ENCODE data around the gene POLH. TPM values are rescaled to one million over a fixed set of nuclear protein-coding genes. Genes with fewer than 3 reads are reported as not detected.

The POLH gene
- total and polyA plus RNA-seq, 2 experiments from 2014 or later = 5.8 to 7.9 TPM

DNA sequence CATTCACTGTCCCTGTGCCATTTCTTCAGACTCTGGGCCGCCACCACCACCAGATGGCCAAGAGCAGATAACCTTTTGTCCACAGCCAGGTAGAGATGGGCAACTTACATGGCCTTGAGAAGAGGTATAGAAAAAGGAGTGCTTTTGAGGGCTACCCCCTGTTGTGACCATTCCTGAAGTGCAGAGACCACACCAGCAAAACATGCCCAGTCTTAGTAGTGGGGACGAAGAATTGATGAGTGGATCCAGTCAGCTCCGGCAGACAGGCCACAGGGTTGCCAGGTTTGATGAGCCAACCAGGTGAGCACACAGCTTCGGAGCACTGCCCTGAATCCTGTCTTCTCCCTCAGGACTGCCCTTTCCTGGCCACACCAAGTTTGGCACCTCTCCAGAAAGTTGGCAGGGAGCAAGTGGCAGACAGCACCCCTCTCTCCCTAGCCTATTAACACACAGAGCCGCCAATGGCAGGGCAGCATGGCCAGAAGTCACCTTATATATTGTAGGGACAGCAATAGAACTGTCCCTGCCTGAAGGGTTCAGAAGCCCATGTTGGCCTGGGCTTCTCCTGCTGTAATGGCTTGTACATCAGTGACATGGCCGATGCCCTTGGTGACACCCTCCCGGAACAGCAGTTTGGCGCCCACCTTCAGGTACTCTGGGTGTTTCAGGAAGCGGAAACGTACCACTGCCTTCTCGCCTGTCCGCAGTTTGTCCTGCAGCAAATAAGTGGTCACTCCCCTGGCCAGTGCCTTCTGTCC lies 45.3 kb downstream of the POLH start (continued):
- TF ChIP-seq, protein P1, sequence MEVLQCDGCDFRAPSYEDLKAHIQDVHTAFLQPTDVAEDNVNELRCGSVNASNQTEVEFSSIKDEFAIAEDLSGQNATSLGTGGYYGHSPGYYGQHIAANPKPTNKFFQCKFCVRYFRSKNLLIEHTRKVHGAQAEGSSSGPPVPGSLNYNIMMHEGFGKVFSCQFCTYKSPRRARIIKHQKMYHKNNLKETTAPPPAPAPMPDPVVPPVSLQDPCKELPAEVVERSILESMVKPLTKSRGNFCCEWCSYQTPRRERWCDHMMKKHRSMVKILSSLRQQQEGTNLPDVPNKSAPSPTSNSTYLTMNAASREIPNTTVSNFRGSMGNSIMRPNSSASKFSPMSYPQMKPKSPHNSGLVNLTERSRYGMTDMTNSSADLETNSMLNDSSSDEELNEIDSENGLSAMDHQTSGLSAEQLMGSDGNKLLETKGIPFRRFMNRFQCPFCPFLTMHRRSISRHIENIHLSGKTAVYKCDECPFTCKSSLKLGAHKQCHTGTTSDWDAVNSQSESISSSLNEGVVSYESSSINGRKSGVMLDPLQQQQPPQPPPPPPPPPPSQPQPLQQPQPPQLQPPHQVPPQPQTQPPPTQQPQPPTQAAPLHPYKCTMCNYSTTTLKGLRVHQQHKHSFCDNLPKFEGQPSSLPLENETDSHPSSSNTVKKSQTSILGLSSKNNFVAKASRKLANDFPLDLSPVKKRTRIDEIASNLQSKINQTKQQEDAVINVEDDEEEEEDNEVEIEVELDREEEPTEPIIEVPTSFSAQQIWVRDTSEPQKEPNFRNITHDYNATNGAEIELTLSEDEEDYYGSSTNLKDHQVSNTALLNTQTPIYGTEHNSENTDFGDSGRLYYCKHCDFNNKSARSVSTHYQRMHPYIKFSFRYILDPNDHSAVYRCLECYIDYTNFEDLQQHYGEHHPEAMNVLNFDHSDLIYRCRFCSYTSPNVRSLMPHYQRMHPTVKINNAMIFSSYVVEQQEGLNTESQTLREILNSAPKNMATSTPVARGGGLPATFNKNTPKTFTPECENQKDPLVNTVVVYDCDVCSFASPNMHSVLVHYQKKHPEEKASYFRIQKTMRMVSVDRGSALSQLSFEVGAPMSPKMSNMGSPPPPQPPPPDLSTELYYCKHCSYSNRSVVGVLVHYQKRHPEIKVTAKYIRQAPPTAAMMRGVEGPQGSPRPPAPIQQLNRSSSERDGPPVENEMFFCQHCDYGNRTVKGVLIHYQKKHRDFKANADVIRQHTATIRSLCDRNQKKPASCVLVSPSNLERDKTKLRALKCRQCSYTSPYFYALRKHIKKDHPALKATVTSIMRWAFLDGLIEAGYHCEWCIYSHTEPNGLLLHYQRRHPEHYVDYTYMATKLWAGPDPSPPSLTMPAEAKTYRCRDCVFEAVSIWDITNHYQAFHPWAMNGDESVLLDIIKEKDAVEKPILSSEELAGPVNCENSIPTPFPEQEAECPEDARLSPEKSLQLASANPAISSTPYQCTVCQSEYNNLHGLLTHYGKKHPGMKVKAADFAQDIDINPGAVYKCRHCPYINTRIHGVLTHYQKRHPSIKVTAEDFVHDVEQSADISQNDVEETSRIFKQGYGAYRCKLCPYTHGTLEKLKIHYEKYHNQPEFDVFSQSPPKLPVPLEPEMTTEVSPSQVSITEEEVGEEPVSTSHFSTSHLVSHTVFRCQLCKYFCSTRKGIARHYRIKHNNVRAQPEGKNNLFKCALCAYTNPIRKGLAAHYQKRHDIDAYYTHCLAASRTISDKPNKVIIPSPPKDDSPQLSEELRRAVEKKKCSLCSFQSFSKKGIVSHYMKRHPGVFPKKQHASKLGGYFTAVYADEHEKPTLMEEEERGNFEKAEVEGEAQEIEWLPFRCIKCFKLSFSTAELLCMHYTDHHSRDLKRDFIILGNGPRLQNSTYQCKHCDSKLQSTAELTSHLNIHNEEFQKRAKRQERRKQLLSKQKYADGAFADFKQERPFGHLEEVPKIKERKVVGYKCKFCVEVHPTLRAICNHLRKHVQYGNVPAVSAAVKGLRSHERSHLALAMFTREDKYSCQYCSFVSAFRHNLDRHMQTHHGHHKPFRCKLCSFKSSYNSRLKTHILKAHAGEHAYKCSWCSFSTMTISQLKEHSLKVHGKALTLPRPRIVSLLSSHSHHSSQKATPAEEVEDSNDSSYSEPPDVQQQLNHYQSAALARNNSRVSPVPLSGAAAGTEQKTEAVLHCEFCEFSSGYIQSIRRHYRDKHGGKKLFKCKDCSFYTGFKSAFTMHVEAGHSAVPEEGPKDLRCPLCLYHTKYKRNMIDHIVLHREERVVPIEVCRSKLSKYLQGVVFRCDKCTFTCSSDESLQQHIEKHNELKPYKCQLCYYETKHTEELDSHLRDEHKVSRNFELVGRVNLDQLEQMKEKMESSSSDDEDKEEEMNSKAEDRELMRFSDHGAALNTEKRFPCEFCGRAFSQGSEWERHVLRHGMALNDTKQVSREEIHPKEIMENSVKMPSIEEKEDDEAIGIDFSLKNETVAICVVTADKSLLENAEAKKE (CRISPR knock-in tag; IDR thresholded peaks at IDR 0.05) = no peak
- TF ChIP-seq JUNB (IDR thresholded peaks at IDR 0.05; ENCODE audit: unreplicated experiment) = no peak

DNA sequence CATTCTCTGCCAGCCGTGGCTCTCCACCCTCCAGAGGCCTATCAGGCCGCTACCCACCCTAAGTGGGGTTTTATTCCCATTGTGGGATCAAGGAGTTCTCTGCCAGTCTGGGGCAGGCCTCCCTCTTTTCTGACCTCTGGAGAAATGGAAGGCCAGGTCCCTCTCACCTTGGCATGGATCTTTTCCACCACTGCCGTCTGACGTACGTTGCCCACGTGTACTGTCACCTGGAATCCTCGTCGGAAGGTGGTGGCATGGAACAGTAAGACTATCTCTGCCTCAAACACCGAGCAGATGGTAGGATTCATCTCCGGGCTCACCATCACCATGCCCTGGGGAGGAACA lies 45.8 kb downstream of the POLH start:
- peaks cover 15% of the 10 kb centered on the region for H3K36me3 ChIP-seq (ENCODE audit: insufficient read depth)
- H3K27ac ChIP-seq (ENCODE audit: low read depth) = no peak overlapping the region
- peaks cover 60% of the 10 kb centered on the region for H3K36me3 Mint-ChIP-seq (ENCODE audit: low read depth)
- no peak overlapping the region for H3K27ac Mint-ChIP-seq
- H3K9me3 Mint-ChIP-seq = no peaks in the 10 kb centered on the region
- no peaks in the 10 kb centered on the region for H3K4me1 ChIP-seq (ENCODE audit: insufficient read depth)
- H2AFZ ChIP-seq = no peak overlapping the region
- peaks cover 2% of the 10 kb centered on the region; the same call in 1 of the 2 replicates for H3K79me2 ChIP-seq (replicated peaks; ENCODE audit: insufficient read depth)
- no peaks in the 10 kb centered on the region; the same call in 1 of the 2 replicates for H4K20me1 ChIP-seq (replicated peaks; ENCODE audit: insufficient read depth)
- H3K27me3 ChIP-seq (ENCODE audit: insufficient read depth) = no peaks in the 10 kb centered on the region
- no peak for ATAC-seq
- no peak overlapping the region for H3K4me2 ChIP-seq
- DNase-seq (ENCODE audit: low spot score) = no peak
- H3K4me3 Mint-ChIP-seq = no peak overlapping the region
- peaks cover 4% of the 10 kb centered on the region for H3K27me3 Mint-ChIP-seq (ENCODE audit: insufficient read depth, low read depth, poor library complexity)
- H3F3A ChIP-seq (replicated peaks; ENCODE audit: low read depth) = peaks cover 4% of the 10 kb centered on the region; the same call in 1 of the 2 replicates
- no peaks in the 10 kb centered on the region; the same call in 2 of the 3 replicates for H3K4me1 Mint-ChIP-seq
- no peak overlapping the region for H3K4me3 ChIP-seq
- no peaks in the 10 kb centered on the region for H3K9me2 ChIP-seq (ENCODE audit: insufficient read depth)
- TF ChIP-seq, protein P2, sequence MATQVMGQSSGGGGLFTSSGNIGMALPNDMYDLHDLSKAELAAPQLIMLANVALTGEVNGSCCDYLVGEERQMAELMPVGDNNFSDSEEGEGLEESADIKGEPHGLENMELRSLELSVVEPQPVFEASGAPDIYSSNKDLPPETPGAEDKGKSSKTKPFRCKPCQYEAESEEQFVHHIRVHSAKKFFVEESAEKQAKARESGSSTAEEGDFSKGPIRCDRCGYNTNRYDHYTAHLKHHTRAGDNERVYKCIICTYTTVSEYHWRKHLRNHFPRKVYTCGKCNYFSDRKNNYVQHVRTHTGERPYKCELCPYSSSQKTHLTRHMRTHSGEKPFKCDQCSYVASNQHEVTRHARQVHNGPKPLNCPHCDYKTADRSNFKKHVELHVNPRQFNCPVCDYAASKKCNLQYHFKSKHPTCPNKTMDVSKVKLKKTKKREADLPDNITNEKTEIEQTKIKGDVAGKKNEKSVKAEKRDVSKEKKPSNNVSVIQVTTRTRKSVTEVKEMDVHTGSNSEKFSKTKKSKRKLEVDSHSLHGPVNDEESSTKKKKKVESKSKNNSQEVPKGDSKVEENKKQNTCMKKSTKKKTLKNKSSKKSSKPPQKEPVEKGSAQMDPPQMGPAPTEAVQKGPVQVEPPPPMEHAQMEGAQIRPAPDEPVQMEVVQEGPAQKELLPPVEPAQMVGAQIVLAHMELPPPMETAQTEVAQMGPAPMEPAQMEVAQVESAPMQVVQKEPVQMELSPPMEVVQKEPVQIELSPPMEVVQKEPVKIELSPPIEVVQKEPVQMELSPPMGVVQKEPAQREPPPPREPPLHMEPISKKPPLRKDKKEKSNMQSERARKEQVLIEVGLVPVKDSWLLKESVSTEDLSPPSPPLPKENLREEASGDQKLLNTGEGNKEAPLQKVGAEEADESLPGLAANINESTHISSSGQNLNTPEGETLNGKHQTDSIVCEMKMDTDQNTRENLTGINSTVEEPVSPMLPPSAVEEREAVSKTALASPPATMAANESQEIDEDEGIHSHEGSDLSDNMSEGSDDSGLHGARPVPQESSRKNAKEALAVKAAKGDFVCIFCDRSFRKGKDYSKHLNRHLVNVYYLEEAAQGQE (IDR thresholded peaks at IDR 0.05; ENCODE audit: unreplicated experiment) = no peak
- TF ChIP-seq CREB1 (CRISPR knock-in tag; IDR thresholded peaks at IDR 0.05; ENCODE audit: low read depth) = no peak
- TF ChIP-seq, protein P1 (CRISPR knock-in tag; IDR thresholded peaks at IDR 0.05) = no peak

Measured in GM23338 (cell line).